Activated effector memory CD4-positive, alpha-beta T cell treated with anti-CD3 and anti-CD28 coated beads, Interleukin-2, amount 50 U/mL, for 16 hours (primary cell): ENCODE results near the gene ALDH1L1.

Experiments used
- DNase-seq: peaks from one replicate; pipeline ENCODE4 v3.0.0-alpha.2; 2020

Gene ALDH1L1

GRCh38 chr3:126131881-126132750 is 48.3 kb downstream of the ALDH1L1 start:
- peak; percentile 48 for DNase-seq

GRCh38 chr3:126130981-126131745 is 49.2 kb downstream of the ALDH1L1 start:
- peak; percentile 61 for DNase-seq

- peak; percentile 60 for DNase-seq
Observed at GRCh38 chr3:126130081-126130855, 50.1 kb downstream of the ALDH1L1 start.

- DNase-seq, result peak; percentile 61
Observed at GRCh38 chr3:126129398-126129891, 50.9 kb downstream of the ALDH1L1 start.

GRCh38 chr3:126128504-126129397 is 51.6 kb downstream of the ALDH1L1 start:
- peak; percentile 47 for DNase-seq

GRCh38 chr3:126127904-126128303 is 52.5 kb downstream of the ALDH1L1 start:
- DNase-seq, result peak; percentile 24

- peak; percentile 58 for DNase-seq
Observed at GRCh38 chr3:126127452-126127851, 52.9 kb downstream of the ALDH1L1 start.

GRCh38 chr3:126126811-126127431 is 53.5 kb downstream of the ALDH1L1 start:
- DNase-seq, result peak; percentile 38

- DNase-seq, result peak; percentile 36
Observed at GRCh38 chr3:126126286-126126685, 54.1 kb downstream of the ALDH1L1 start.

- peak; percentile 43 for DNase-seq
Observed at GRCh38 chr3:126125781-126126251, 54.6 kb downstream of the ALDH1L1 start.

GRCh38 chr3:126125341-126125740 is 55.0 kb downstream of the ALDH1L1 start:
- DNase-seq, result peak; percentile 57

- DNase-seq, result peak; percentile 34
Observed at GRCh38 chr3:126124896-126125295, 55.5 kb downstream of the ALDH1L1 start.

GRCh38 chr3:126124148-126124868 is 56.1 kb downstream of the ALDH1L1 start:
- peak; percentile 34 for DNase-seq

GRCh38 chr3:126121632-126122031 is 58.8 kb downstream of the ALDH1L1 start:
- peak; percentile 36 for DNase-seq

GRCh38 chr3:126121074-126121473 is 59.3 kb downstream of the ALDH1L1 start:
- DNase-seq, result peak; percentile 49

- peak; percentile 16 for DNase-seq
Observed at GRCh38 chr3:126119976-126120375, 60.4 kb downstream of the ALDH1L1 start.

GRCh38 chr3:126119008-126119675 is 61.2 kb downstream of the ALDH1L1 start:
- peak; percentile 13 for DNase-seq

- DNase-seq, result peak; percentile 33
Observed at GRCh38 chr3:126118591-126118990, 61.8 kb downstream of the ALDH1L1 start.

- DNase-seq, result no peak
Observed at GRCh38 chr3:126117786-126118185, 62.6 kb downstream of the ALDH1L1 start.

- DNase-seq, result no peak
Observed at GRCh38 chr3:126117212-126117611, 63.2 kb downstream of the ALDH1L1 start.
